Measurements from ENCODE around the gene CHRNG. TPM values are rescaled to one million over a fixed set of nuclear protein-coding genes. Genes with fewer than 3 reads are reported as not detected.

The CHRNG gene
- total and polyA plus RNA-seq, 2 experiments from 2014 or later: not detected

GRCh38 chr2:232508251-232508650 lies 31.2 kb upstream of the CHRNG start:
- Mint-ChIP-seq H3K4me1 (peaks cover 24% of the 10 kb centered on the region), H3K36me3 (ENCODE audit: low read depth) (no peaks in the 10 kb centered on the region), H3K9me3 (no peaks in the 10 kb centered on the region), H3K27me3 (ENCODE audit: insufficient read depth, low read depth, poor library complexity) (peaks cover 45% of the 10 kb centered on the region), H3K4me3 (no peak overlapping the region), H3K27ac (no peak overlapping the region)
- no peak overlapping the region for H2AFZ ChIP-seq
- H3K36me3 ChIP-seq (ENCODE audit: insufficient read depth): no peaks in the 10 kb centered on the region
- peak; percentile 31 for ATAC-seq
- H3K9me2 ChIP-seq (ENCODE audit: insufficient read depth): no peaks in the 10 kb centered on the region
- TF ChIP-seq JUNB (IDR thresholded peaks at IDR 0.05; ENCODE audit: unreplicated experiment): no peak
- no peak for TF ChIP-seq NANOG (IDR thresholded peaks at IDR 0.05; ENCODE audit: borderline replicate concordance)
- TF ChIP-seq ETS1 (IDR thresholded peaks at IDR 0.05): no peak
- peak; percentile 54 to 69 for TF ChIP-seq CTCF (conservative IDR thresholded peaks at IDR 0.05; ENCODE audit: low read depth in 2 of 2)
- TF ChIP-seq ZNF114 (CRISPR knock-in tag; IDR thresholded peaks at IDR 0.05): no peak
- TF ChIP-seq ZNF331 (CRISPR knock-in tag; IDR thresholded peaks at IDR 0.05; ENCODE audit: low read depth): no peak
- H3F3A ChIP-seq (replicated peaks; ENCODE audit: low read depth): no peaks in the 10 kb centered on the region; the same call in 1 of the 2 replicates
- no peak overlapping the region for H3K27ac ChIP-seq (ENCODE audit: low read depth)
- no peaks in the 10 kb centered on the region for H3K79me2 ChIP-seq (replicated peaks; ENCODE audit: insufficient read depth)
- H4K20me1 ChIP-seq (replicated peaks; ENCODE audit: insufficient read depth): no peaks in the 10 kb centered on the region
- no peak overlapping the region for H3K4me3 ChIP-seq
- DNase-seq (ENCODE audit: low spot score): peak; percentile 56
- H3K27me3 ChIP-seq (ENCODE audit: insufficient read depth): peaks cover 34% of the 10 kb centered on the region
- H3K4me1 ChIP-seq (ENCODE audit: insufficient read depth): peaks cover 11% of the 10 kb centered on the region; the same call in 1 of the 2 replicates
- no peak overlapping the region for H3K4me2 ChIP-seq

GRCh38 chr2:232511336-232511890 lies 28.1 kb upstream of the CHRNG start:
- ATAC-seq: no peak
- peaks cover 16% of the 10 kb centered on the region for H3K27me3 Mint-ChIP-seq (ENCODE audit: insufficient read depth, low read depth, poor library complexity)

More at GRCh38 chr2:232511336-232511890, 28.1 kb upstream of the CHRNG start:
- Mint-ChIP-seq H3K4me1 (peaks cover 10% of the 10 kb centered on the region), H3K4me3 (no peak overlapping the region), H3K9me3 (no peaks in the 10 kb centered on the region; the same call in 2 of the 3 replicates), H3K27ac (no peak overlapping the region), H3K36me3 (ENCODE audit: low read depth) (no peaks in the 10 kb centered on the region)
- no peak for DNase-seq (ENCODE audit: low spot score)
- Histone ChIP-seq H2AFZ (no peak overlapping the region), H3K27ac (ENCODE audit: low read depth) (no peak overlapping the region), H3K4me3 (no peak overlapping the region), H3K9me2 (ENCODE audit: insufficient read depth) (no peaks in the 10 kb centered on the region), H4K20me1 (replicated peaks; ENCODE audit: insufficient read depth) (no peaks in the 10 kb centered on the region), H3K36me3 (ENCODE audit: insufficient read depth) (no peaks in the 10 kb centered on the region), H3K79me2 (replicated peaks; ENCODE audit: insufficient read depth) (no peaks in the 10 kb centered on the region), H3F3A (replicated peaks; ENCODE audit: low read depth) (0 out of 2 replicates have a peak, but pooled peaks cover 2% of the 10 kb centered on the region), H3K4me1 (ENCODE audit: insufficient read depth) (no peaks in the 10 kb centered on the region), H3K4me2 (no peak overlapping the region), H3K27me3 (ENCODE audit: insufficient read depth) (0 out of 2 replicates have a peak, but pooled peaks cover 2% of the 10 kb centered on the region)
- no peak for TF ChIP-seq ETS1 (IDR thresholded peaks at IDR 0.05)
